Measurements from ENCODE around the gene ZNF311. TPM values are rescaled to one million over a fixed set of nuclear protein-coding genes. Genes with fewer than 3 reads are reported as not detected.

The ZNF311 gene
- total RNA-seq, 1 donor from 2014 or later, result 0.52 TPM

- H3K27me3 Mint-ChIP-seq (ENCODE audit: low read depth), result no peaks in the 10 kb centered on the region
- H3K4me3 Mint-ChIP-seq (ENCODE audit: unreplicated experiment), result no peak overlapping the region
- H3K9me3 Mint-ChIP-seq (ENCODE audit: low read depth), result no peaks in the 10 kb centered on the region
- peaks cover 29% of the 10 kb centered on the region for H3K4me1 Mint-ChIP-seq (ENCODE audit: low read depth)
- H3K27ac Mint-ChIP-seq (ENCODE audit: unreplicated experiment), result no peak overlapping the region
- no peak for TF ChIP-seq CTCF (IDR thresholded peaks at IDR 0.05)
- H3K36me3 Mint-ChIP-seq (ENCODE audit: low read depth), result no peaks in the 10 kb centered on the region
- no peak for DNase-seq (ENCODE audit: low spot score)
These were observed 25.4 kb downstream of the ZNF311 start for GRCh38 chr6:28979679-28980078.

DNA sequence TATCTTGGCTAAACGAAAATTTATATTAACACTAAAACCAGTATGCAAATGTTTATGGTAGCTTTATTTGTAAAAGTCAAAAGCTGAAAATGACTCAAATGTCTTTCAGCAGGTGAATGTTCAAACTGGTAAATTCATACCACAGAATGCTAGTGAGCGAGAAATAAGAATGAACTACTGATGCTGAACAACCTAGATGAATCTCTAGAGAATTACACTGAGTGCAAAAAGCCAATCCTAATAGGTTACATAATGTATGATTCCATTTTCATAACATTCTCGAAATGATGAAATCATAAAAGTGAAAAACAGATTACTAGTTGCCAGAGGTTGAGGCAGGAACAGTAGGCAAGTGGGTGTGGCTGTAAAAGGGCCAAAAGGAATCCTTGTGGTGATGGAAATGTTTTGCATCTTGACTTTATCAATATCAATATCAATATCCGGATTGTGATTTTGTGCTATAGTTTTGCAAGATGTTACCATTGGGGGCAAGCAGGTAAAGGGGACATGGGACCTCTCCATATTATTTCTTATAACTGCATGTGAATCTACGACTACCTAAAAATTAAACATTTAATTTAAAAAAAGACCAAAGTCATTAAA lies 26.1 kb downstream of the ZNF311 start:
- Mint-ChIP-seq H3K9me3 (ENCODE audit: low read depth) (no peaks in the 10 kb centered on the region), H3K4me3 (ENCODE audit: unreplicated experiment) (no peak overlapping the region)
- DNase-seq (ENCODE audit: low spot score), result no peak

DNA sequence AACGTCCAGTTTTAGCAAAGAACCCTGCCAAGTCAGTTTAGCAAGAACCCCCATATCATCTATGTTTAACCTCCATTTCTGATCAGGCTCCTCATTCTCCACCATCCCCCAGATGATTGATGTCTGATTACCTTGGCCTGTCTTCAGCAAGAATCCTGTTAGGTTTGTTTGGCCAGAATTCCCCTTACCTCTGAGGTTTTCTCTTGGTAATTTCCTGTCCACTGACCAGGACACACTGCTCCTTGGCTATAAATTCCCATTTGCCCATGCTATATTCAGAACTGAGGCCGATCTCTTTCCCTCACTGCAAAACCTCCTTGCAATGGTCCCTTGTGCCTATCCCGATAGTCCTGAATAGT lies 27.0 kb downstream of the ZNF311 start:
- H3K4me1 Mint-ChIP-seq (ENCODE audit: low read depth), result peaks cover 22% of the 10 kb centered on the region
- TF ChIP-seq CTCF (IDR thresholded peaks at IDR 0.05), result no peak
- H3K4me3 Mint-ChIP-seq (ENCODE audit: unreplicated experiment), result peak overlapping the region; percentile 73
- peaks cover 1% of the 10 kb centered on the region for H3K27me3 Mint-ChIP-seq (ENCODE audit: low read depth)
- H3K9me3 Mint-ChIP-seq (ENCODE audit: low read depth), result no peaks in the 10 kb centered on the region
- H3K27ac Mint-ChIP-seq (ENCODE audit: unreplicated experiment), result peak overlapping the region; percentile 84
- no peaks in the 10 kb centered on the region for H3K36me3 Mint-ChIP-seq (ENCODE audit: low read depth)
- no peak for DNase-seq (ENCODE audit: low spot score)

More for the DNA sequence above, 26.1 kb downstream of the ZNF311 start:
- Mint-ChIP-seq H3K27me3 (ENCODE audit: low read depth) (no peaks in the 10 kb centered on the region), H3K4me1 (ENCODE audit: low read depth) (peaks cover 25% of the 10 kb centered on the region), H3K36me3 (ENCODE audit: low read depth) (no peaks in the 10 kb centered on the region), H3K27ac (ENCODE audit: unreplicated experiment) (no peak overlapping the region)
- no peak for TF ChIP-seq CTCF (IDR thresholded peaks at IDR 0.05)

- Mint-ChIP-seq H3K27me3 (ENCODE audit: low read depth) (peaks cover 1% of the 10 kb centered on the region), H3K27ac (ENCODE audit: unreplicated experiment) (peak overlapping the region; percentile 84), H3K9me3 (ENCODE audit: low read depth) (no peaks in the 10 kb centered on the region), H3K4me1 (ENCODE audit: low read depth) (peaks cover 17% of the 10 kb centered on the region), H3K36me3 (ENCODE audit: low read depth) (no peaks in the 10 kb centered on the region), H3K4me3 (ENCODE audit: unreplicated experiment) (peak overlapping the region; percentile 73)
- DNase-seq (ENCODE audit: low spot score), result peak; percentile 91
- TF ChIP-seq CTCF (IDR thresholded peaks at IDR 0.05), result no peak
These were observed 27.6 kb downstream of the ZNF311 start for GRCh38 chr6:28977341-28978132.

GRCh38 chr6:28976677-28977076 lies 28.4 kb downstream of the ZNF311 start:
- H3K27me3 Mint-ChIP-seq (ENCODE audit: low read depth), result peaks cover 1% of the 10 kb centered on the region
- no peak overlapping the region for H3K4me3 Mint-ChIP-seq (ENCODE audit: unreplicated experiment)
- H3K36me3 Mint-ChIP-seq (ENCODE audit: low read depth), result no peaks in the 10 kb centered on the region
- peaks cover 16% of the 10 kb centered on the region for H3K4me1 Mint-ChIP-seq (ENCODE audit: low read depth)
- no peaks in the 10 kb centered on the region for H3K9me3 Mint-ChIP-seq (ENCODE audit: low read depth)
- TF ChIP-seq CTCF (IDR thresholded peaks at IDR 0.05), result no peak
- no peak overlapping the region for H3K27ac Mint-ChIP-seq (ENCODE audit: unreplicated experiment)
- no peak for DNase-seq (ENCODE audit: low spot score)

Data from chondrocyte (in vitro differentiated cells).